Fibroblast of lung (primary cell): ENCODE results near the gene DCAF4L1. TPM values are rescaled to one million over a fixed set of nuclear protein-coding genes. Genes with fewer than 3 reads are reported as not detected.

Source experiments
- DNase-seq, 2 donors: peaks; one replicate each; pipeline versions ENCODE4 v3.0.0 to v3.0.0-alpha.2; 2010; ENCODE audit warnings: low read depth in 2 of 2
- H2AFZ ChIP-seq: 2 replicates; pipeline ENCODE4 v1.5.1; 2012; ENCODE audit warnings: low read length, control low read depth, inconsistent platforms
- H3K27ac ChIP-seq: 2 replicates; pipeline ENCODE4 v1.5.1; 2011; ENCODE audit warnings: low read length, control low read depth; ENCODE audit not compliant: insufficient read depth
- H3K27me3 ChIP-seq: 2 replicates; pipeline ENCODE4 v1.5.1; 2011; ENCODE audit warnings: mild to moderate bottlenecking, low read length; ENCODE audit not compliant: control insufficient read depth, insufficient read depth
- H3K36me3 ChIP-seq: 2 replicates; pipeline ENCODE4 v1.5.1; 2011; ENCODE audit warnings: low read length; ENCODE audit not compliant: control insufficient read depth, insufficient read depth
- H3K4me1 ChIP-seq: 2 replicates; pipeline ENCODE4 v1.5.1; 2011; ENCODE audit warnings: low read length; ENCODE audit not compliant: control insufficient read depth, insufficient read depth; ENCODE audit errors: extremely low read depth
- H3K4me2 ChIP-seq: 2 replicates; pipeline ENCODE4 v1.5.1; 2011; ENCODE audit warnings: low read length, control low read depth; ENCODE audit not compliant: insufficient read depth; ENCODE audit errors: extremely low read depth
- H3K4me3 ChIP-seq, 4 experiments: fragments of 200-600 bp in 1 of 4; sonication (generic) in 1 of 4; replicated peaks in 1 of 4; 2 replicates each; pipeline ENCODE4 v1.5.1; 2011 to 2016; ENCODE audit warnings: low read length in 4 of 4, low read depth in 3 of 4, mild to moderate bottlenecking in 3 of 4, control low read depth in 2 of 4, inconsistent platforms in 1 of 4, mixed read lengths in 1 of 4; ENCODE audit not compliant: insufficient read depth in 1 of 4; ENCODE audit errors: control extremely low read depth in 1 of 4
- H3K79me2 ChIP-seq: 2 replicates; pipeline ENCODE4 v1.5.1; 2012; ENCODE audit warnings: mild to moderate bottlenecking, low read length, inconsistent platforms; ENCODE audit not compliant: control insufficient read depth, insufficient read depth
- H3K9ac ChIP-seq: 2 replicates; pipeline ENCODE4 v1.5.1; 2011; ENCODE audit warnings: mild to moderate bottlenecking, low read length, control low read depth; ENCODE audit not compliant: insufficient read depth
- H3K9me3 ChIP-seq: 2 replicates; pipeline ENCODE4 v1.5.1; 2012; ENCODE audit warnings: low read depth, low read length; ENCODE audit not compliant: control insufficient read depth, insufficient read depth
- H4K20me1 ChIP-seq: 2 replicates; pipeline ENCODE4 v1.5.1; 2011; ENCODE audit warnings: low read length; ENCODE audit not compliant: control insufficient read depth, insufficient read depth; ENCODE audit errors: extremely low read depth
- EZH2 ChIP-seq: IDR thresholded peaks from 2 replicates; pipeline ENCODE4 v1.5.1; 2012; ENCODE audit warnings: low read length, control low read depth, mild to moderate bottlenecking; ENCODE audit errors: missing control alignments
- polyA plus RNA-seq, 2 donors: library from polyadenylated mRNA; depleted of rRNA in 1 of 2; stranded (reverse) in 1 of 2; unstranded in 1 of 2; fragments of >200 nt; gene quantifications; 2 replicates each; pipeline ENCODE4 v1.2.1, GENCODE V29; 2011 to 2012; ENCODE audit warnings: missing spikeins in 1 of 2
- total RNA-seq: library from RNA; depleted of rRNA; stranded (reverse); fragments of >200 nt; gene quantifications from 2 replicates; pipeline ENCODE4 v1.2.1, GENCODE V29; 2014
- TF ChIP-seq, protein P1 (sequence below), 2 donors: IDR thresholded peaks in 1 of 2; conservative IDR thresholded peaks in 1 of 2; 1 replicate in 1 of 2; 2 replicates in 1 of 2; pipeline ENCODE4 v1.5.1; 2011 to 2012; ENCODE audit warnings: low read length in 2 of 2, control low read depth in 1 of 2, inconsistent platforms in 1 of 2, low read depth in 1 of 2, mild to moderate bottlenecking in 1 of 2

DCAF4L1 gene
- total and polyA plus RNA-seq, 2 donors (not counting 1 experiment from before 2014, with no cell fraction given), result 0.02 to 0.17 TPM

DNA sequence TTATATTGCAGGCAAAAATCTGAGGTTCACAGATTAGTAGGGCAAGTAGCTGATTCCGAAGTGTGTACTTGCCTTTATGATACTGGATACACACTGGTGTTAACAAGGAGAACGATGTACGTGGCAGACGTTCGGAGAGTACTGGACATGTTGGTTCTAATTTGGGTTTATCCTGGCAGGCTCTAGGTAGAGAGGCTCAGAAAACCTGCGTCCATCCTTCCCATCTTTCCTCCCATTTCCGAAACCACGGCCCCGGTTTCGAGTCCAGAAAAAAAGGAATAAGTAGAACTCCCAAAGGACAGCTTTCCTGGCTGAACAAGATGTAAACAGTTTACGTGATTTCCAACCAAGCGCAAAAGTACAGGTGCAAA lies 8.4 kb downstream of the DCAF4L1 start:
- Histone ChIP-seq H3K4me3 (peak overlapping the region; percentile 76 to 98 (median 96)), H3K4me2 (peak overlapping the region; percentile 97), H3K9ac (peak overlapping the region; percentile 97), H3K4me1 (peaks cover 6% of the 10 kb centered on the region), H3K9me3 (no peaks in the 10 kb centered on the region), H3K27ac (peak overlapping the region; percentile 97), H3K36me3 (no peaks in the 10 kb centered on the region), H3K79me2 (peaks cover 31% of the 10 kb centered on the region), H4K20me1 (no peaks in the 10 kb centered on the region), H3K27me3 (no peaks in the 10 kb centered on the region), H2AFZ (peak overlapping the region; percentile 87)
- TF ChIP-seq, protein P1, sequence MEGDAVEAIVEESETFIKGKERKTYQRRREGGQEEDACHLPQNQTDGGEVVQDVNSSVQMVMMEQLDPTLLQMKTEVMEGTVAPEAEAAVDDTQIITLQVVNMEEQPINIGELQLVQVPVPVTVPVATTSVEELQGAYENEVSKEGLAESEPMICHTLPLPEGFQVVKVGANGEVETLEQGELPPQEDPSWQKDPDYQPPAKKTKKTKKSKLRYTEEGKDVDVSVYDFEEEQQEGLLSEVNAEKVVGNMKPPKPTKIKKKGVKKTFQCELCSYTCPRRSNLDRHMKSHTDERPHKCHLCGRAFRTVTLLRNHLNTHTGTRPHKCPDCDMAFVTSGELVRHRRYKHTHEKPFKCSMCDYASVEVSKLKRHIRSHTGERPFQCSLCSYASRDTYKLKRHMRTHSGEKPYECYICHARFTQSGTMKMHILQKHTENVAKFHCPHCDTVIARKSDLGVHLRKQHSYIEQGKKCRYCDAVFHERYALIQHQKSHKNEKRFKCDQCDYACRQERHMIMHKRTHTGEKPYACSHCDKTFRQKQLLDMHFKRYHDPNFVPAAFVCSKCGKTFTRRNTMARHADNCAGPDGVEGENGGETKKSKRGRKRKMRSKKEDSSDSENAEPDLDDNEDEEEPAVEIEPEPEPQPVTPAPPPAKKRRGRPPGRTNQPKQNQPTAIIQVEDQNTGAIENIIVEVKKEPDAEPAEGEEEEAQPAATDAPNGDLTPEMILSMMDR (conservative IDR thresholded peaks at IDR 0.05 in 1 of 2, IDR thresholded peaks at IDR 0.05 in 1 of 2; ENCODE audit: low read depth in 1 of 2, low read length in 2 of 2), result no peak
- TF ChIP-seq EZH2, result no peak
- DNase-seq, result peak in 1 of 2 donors; percentile 5

DNA sequence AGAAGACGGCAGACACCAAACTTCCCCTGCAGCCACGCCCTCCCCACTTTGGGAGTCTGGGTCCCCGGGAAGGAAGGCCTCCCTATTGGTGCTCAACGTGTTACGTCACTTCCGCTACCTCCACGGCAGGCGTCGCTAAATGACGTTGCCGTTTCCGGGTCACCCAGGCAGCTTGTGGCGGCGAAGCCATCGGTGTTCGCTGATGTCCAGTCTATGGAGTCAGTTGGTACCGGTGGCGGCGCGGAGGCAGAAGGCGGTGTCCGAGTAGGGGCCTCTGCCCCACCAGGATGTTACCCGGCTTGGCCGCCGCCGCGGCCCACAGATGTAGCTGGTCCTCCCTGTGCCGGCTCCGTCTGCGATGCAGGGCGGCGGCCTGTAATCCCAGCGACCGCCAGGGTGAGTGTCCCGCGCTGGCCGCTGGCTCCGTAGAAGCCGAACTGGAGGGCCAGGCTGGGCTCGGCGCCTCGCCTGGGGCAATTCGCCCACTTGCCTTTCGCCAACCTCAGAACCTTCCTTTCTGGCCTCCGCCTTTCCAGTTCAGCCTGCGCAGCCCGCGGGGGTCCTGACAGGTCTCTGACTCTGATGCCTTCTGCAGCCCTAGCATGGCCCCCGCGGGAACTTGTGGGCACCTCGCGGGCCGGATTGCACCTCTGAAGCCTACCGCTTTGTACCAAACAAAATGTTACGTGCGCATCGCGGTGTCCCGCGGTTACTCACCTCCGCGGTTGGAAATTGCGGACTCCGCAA lies 9.0 kb downstream of the DCAF4L1 start, which contains the start of gene SLC30A9:
Gene SLC30A9 (plus strand): TSS at position 166 of the 747 bp plus-strand sequence. CDS start 122 bp downstream, at position 288.
- TF ChIP-seq, protein P1 (conservative IDR thresholded peaks at IDR 0.05 in 1 of 2, IDR thresholded peaks at IDR 0.05 in 1 of 2; ENCODE audit: low read depth in 1 of 2, low read length in 2 of 2), result peak; percentile 29 to 34
- no peak for TF ChIP-seq EZH2
- Histone ChIP-seq H3K79me2 (peaks cover 36% of the 10 kb centered on the region), H3K4me1 (peaks cover 6% of the 10 kb centered on the region), H3K4me2 (peak within 1 kb of the TSS; percentile 99), H2AFZ (peak within 1 kb of the TSS; percentile 87), H4K20me1 (no peaks in the 10 kb centered on the region), H3K9me3 (no peaks in the 10 kb centered on the region), H3K36me3 (no peaks in the 10 kb centered on the region), H3K9ac (peak within 1 kb of the TSS; percentile 97), H3K27ac (peak within 1 kb of the TSS; percentile 97), H3K27me3 (no peaks in the 10 kb centered on the region), H3K4me3 (peak within 1 kb of the TSS; percentile 76 to 98 (median 96))
- peak; percentile 95 for DNase-seq

DNA sequence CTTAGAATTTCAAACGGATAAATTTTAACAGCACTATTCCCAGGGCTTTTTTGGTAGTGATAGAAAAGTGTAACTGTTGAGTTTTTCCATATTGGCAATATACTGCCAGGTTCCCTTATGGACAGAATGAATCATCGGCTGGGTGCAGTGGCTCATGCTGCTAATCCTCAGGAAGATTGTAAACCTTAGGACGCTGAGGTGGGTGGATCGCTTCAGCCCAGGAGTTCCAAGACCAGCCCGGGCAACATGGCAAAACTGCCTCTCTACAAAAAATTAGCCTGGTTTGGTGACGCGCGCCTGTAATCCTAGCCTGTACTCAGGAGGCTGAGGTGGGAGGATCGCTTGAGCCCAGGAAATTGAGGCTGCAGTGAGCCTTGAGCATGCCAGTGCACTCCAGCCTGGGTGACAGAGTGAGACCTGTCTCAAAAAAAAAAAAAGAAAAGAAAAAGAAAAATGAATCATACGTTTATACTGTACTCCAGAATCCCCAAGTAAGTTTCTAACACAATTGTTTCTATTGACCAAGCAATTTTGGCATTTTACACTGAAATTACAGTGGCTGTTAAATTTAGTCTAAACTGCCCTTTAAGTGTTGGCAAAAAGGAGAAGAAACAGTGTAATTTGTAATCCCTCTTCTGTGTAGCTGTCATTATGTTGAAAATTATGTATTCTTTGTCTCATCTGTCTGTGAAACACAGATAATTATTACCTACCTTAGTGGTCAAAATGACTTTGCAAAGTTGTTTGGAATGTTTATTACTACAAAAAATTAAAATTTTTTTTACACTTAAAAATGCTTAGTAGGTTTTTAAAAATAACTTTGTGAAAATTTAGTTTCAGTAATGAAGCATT lies 10.6 kb downstream of the DCAF4L1 start:
- H2AFZ ChIP-seq, result no peak overlapping the region
- no peaks in the 10 kb centered on the region for H4K20me1 ChIP-seq
- H3K79me2 ChIP-seq, result peaks cover 41% of the 10 kb centered on the region
- peak overlapping the region; percentile 99 for H3K4me2 ChIP-seq
- H3K9ac ChIP-seq, result no peak overlapping the region
- peaks cover 6% of the 10 kb centered on the region for H3K4me1 ChIP-seq
- peak overlapping the region in 2 of 4 experiments; percentile 76 to 94 for H3K4me3 ChIP-seq
- TF ChIP-seq, protein P1 (conservative IDR thresholded peaks at IDR 0.05 in 1 of 2, IDR thresholded peaks at IDR 0.05 in 1 of 2; ENCODE audit: low read depth in 1 of 2, low read length in 2 of 2), result no peak
- no peak for TF ChIP-seq EZH2
- DNase-seq, result peak in 1 of 2 donors; percentile 44
- H3K9me3 ChIP-seq, result no peaks in the 10 kb centered on the region
- H3K27me3 ChIP-seq, result no peaks in the 10 kb centered on the region
- H3K27ac ChIP-seq, result no peak overlapping the region
- no peaks in the 10 kb centered on the region for H3K36me3 ChIP-seq
